Cardiac fibroblast (primary cell): ENCODE results near the gene TLX1.
"Not testable (repeated sequence)": the region's sequence is repeated elsewhere in the genome, so short reads cannot be mapped to it uniquely, and the experiment has no call there.

Experiments used
- DNase-seq, 2 donors: peaks; one replicate each; pipeline versions ENCODE4 v3.0.0 to v3.0.0-alpha.2; 2010; ENCODE audit warnings: low read depth in 2 of 2
- H3K4me3 ChIP-seq, 2 donors: replicated peaks in 1 of 2; 1 replicate in 1 of 2; 2 replicates in 1 of 2; pipeline ENCODE4 v1.5.1; 2011; ENCODE audit warnings: low read depth in 2 of 2, low read length in 2 of 2, mild to moderate bottlenecking in 2 of 2, moderate library complexity in 1 of 2
- CTCF ChIP-seq: IDR thresholded peaks from one replicate; pipeline ENCODE4 v1.5.1; 2011; ENCODE audit warnings: low read depth, mild to moderate bottlenecking, low read length, inconsistent platforms

TLX1 gene

GRCh38 chr10:101144053-101144452, 13.0 kb downstream of the TLX1 start:
- TF ChIP-seq CTCF: no peak
- DNase-seq: no peak
- no peak overlapping the region for H3K4me3 ChIP-seq

GRCh38 chr10:101145145-101145544, 14.0 kb downstream of the TLX1 start:
- DNase-seq: no peak
- no peak for TF ChIP-seq CTCF
- H3K4me3 ChIP-seq: no peak overlapping the region

GRCh38 chr10:101145750-101146391, 14.8 kb downstream of the TLX1 start:
- TF ChIP-seq CTCF: no peak
- no peak overlapping the region for H3K4me3 ChIP-seq
- DNase-seq: no peak

GRCh38 chr10:101146392-101147251, 15.5 kb downstream of the TLX1 start:
- TF ChIP-seq CTCF: no peak
- no peak for DNase-seq
- no peak overlapping the region for H3K4me3 ChIP-seq

- TF ChIP-seq CTCF: no peak
- no peak for DNase-seq
- H3K4me3 ChIP-seq: no peak overlapping the region
Observed at GRCh38 chr10:101151395-101151794, 20.3 kb downstream of the TLX1 start.

- no peak for DNase-seq
- TF ChIP-seq CTCF: no peak
- H3K4me3 ChIP-seq: no peak overlapping the region
Observed at GRCh38 chr10:101152316-101152715, 21.2 kb downstream of the TLX1 start.

GRCh38 chr10:101154506-101154905, 23.4 kb downstream of the TLX1 start:
- H3K4me3 ChIP-seq: not testable (repeated sequence)

More at GRCh38 chr10:101154506-101154905, 23.4 kb downstream of the TLX1 start:
- not testable (repeated sequence) for DNase-seq
